Endothelial cell (in vitro differentiated cells): Measurements from ENCODE around the gene AKT3. TPM values are rescaled to one million over a fixed set of nuclear protein-coding genes. Genes with fewer than 3 reads are reported as not detected.

ENCODE experiments used
- DNase-seq: peaks from one replicate; pipeline ENCODE4 v3.0.0; 2021; ENCODE audit warnings: low spot score
- H3K27ac Mint-ChIP-seq: one replicate; pipeline ENCODE4 v1.8.0; 2021; ENCODE audit warnings: mixed read lengths, inconsistent platforms; ENCODE audit not compliant: unreplicated experiment
- H3K27me3 Mint-ChIP-seq: one replicate; pipeline ENCODE4 v1.8.0; 2021; ENCODE audit warnings: mild to moderate bottlenecking, moderate library complexity, mixed read lengths, inconsistent platforms; ENCODE audit not compliant: unreplicated experiment
- H3K36me3 Mint-ChIP-seq: one replicate; pipeline ENCODE4 v1.8.0; 2021; ENCODE audit warnings: mild to moderate bottlenecking, low read depth, mixed read lengths, inconsistent platforms; ENCODE audit not compliant: unreplicated experiment
- H3K4me1 Mint-ChIP-seq: one replicate; pipeline ENCODE4 v1.8.0; 2021; ENCODE audit warnings: mild to moderate bottlenecking, mixed read lengths, inconsistent platforms; ENCODE audit not compliant: unreplicated experiment
- H3K4me3 Mint-ChIP-seq: one replicate; pipeline ENCODE4 v1.8.0; 2021; ENCODE audit warnings: mild to moderate bottlenecking, mixed read lengths, inconsistent platforms; ENCODE audit not compliant: unreplicated experiment
- H3K9me3 Mint-ChIP-seq: one replicate; pipeline ENCODE4 v1.8.0; 2021; ENCODE audit warnings: mixed read lengths, inconsistent platforms; ENCODE audit not compliant: unreplicated experiment
- total RNA-seq: library from RNA; stranded (reverse); fragmentation: NEBNext Ultra II Directional; extraction: Animal tissue kit (Norgen Biotek cat#: 25700); gene quantifications from one replicate; pipeline ENCODE4 v1.2.1, GENCODE V29; 2021; ENCODE audit not compliant: unreplicated experiment
- TF ChIP-seq, protein P1 (sequence below): fragments of 200-600 bp; sonication (generic); IDR thresholded peaks from one replicate; pipeline ENCODE4 v1.5.0; 2021; ENCODE audit warnings: antibody characterized with exemption; ENCODE audit not compliant: unreplicated experiment

Gene AKT3
- total RNA-seq, 1 donor from 2014 or later = 87.3 TPM

DNA sequence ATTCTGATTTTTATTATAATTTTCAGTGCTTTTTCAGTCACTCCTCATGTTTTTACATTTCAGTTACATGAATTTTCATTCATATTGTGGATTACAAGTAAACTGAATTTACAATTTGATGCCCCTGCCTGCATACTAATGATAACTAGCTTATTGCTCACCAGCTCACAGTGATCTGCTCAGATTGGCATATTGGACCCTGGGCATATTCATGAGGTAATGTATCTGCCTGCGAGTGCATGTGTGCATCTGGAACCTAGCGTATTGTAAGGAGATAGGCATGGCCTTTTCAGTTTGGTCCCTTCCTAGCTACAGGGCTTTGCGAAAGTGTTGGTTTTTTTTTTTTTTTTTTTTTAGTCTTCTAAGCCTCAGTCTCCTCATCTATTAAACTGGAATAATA, 380.5 kb downstream of the AKT3 start:
- no peaks in the 10 kb centered on the region for H3K9me3 Mint-ChIP-seq
- no peaks in the 10 kb centered on the region for H3K27me3 Mint-ChIP-seq
- DNase-seq = no peak
- peaks cover 4% of the 10 kb centered on the region for H3K36me3 Mint-ChIP-seq
- no peak overlapping the region for H3K4me3 Mint-ChIP-seq
- TF ChIP-seq, protein P1, sequence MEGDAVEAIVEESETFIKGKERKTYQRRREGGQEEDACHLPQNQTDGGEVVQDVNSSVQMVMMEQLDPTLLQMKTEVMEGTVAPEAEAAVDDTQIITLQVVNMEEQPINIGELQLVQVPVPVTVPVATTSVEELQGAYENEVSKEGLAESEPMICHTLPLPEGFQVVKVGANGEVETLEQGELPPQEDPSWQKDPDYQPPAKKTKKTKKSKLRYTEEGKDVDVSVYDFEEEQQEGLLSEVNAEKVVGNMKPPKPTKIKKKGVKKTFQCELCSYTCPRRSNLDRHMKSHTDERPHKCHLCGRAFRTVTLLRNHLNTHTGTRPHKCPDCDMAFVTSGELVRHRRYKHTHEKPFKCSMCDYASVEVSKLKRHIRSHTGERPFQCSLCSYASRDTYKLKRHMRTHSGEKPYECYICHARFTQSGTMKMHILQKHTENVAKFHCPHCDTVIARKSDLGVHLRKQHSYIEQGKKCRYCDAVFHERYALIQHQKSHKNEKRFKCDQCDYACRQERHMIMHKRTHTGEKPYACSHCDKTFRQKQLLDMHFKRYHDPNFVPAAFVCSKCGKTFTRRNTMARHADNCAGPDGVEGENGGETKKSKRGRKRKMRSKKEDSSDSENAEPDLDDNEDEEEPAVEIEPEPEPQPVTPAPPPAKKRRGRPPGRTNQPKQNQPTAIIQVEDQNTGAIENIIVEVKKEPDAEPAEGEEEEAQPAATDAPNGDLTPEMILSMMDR = no peak
- H3K27ac Mint-ChIP-seq = no peak overlapping the region
- peaks cover 3% of the 10 kb centered on the region for H3K4me1 Mint-ChIP-seq

DNA sequence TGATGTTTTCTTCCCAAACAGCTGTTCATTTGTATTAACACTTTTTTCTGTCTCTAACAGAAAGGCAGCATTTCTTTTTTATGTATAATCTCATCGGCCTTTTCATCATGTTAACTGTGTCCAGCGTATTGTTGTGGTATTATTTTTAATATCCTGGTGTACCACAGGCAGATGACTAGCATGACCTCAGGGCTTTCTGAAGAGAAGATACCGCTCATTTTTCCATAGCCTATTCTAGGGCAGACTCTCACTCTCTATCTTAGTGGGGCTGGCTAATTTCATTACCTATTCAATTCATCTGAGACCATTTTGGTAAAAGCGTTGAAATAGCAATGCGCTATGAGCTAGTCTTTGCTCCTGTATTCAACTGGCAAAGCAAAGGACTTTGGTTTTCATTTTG, 384.3 kb downstream of the AKT3 start:
- TF ChIP-seq, protein P1 = no peak
- Mint-ChIP-seq H3K27ac (no peak overlapping the region), H3K4me1 (peaks cover 3% of the 10 kb centered on the region), H3K27me3 (no peaks in the 10 kb centered on the region), H3K4me3 (no peak overlapping the region), H3K9me3 (no peaks in the 10 kb centered on the region), H3K36me3 (peaks cover 4% of the 10 kb centered on the region)
- no peak for DNase-seq

DNA sequence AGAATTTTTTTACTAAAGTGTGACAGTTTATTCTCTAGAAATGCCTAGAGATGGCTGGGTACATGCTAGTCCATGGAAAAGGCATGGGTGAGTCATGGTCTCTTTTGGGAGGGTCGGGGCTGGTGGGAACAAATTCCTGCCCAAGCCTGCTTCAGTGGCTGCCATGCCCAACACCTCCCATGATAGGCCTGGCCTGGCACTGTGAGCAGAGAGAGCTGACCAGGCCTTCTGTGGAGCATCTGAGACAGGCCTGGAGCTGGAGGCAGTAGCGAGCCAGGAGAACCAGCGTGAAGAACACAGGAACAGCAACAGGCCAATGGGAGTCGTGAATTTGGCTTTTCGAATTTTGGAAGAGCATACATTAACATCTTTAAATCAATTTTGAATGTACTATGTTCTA, 385.0 kb downstream of the AKT3 start:
- Mint-ChIP-seq H3K27ac (no peak overlapping the region), H3K36me3 (peaks cover under 1% of the 10 kb centered on the region), H3K27me3 (no peaks in the 10 kb centered on the region), H3K4me1 (peaks cover 3% of the 10 kb centered on the region), H3K4me3 (no peak overlapping the region), H3K9me3 (no peaks in the 10 kb centered on the region)
- TF ChIP-seq, protein P1 = no peak
- DNase-seq = no peak

DNA sequence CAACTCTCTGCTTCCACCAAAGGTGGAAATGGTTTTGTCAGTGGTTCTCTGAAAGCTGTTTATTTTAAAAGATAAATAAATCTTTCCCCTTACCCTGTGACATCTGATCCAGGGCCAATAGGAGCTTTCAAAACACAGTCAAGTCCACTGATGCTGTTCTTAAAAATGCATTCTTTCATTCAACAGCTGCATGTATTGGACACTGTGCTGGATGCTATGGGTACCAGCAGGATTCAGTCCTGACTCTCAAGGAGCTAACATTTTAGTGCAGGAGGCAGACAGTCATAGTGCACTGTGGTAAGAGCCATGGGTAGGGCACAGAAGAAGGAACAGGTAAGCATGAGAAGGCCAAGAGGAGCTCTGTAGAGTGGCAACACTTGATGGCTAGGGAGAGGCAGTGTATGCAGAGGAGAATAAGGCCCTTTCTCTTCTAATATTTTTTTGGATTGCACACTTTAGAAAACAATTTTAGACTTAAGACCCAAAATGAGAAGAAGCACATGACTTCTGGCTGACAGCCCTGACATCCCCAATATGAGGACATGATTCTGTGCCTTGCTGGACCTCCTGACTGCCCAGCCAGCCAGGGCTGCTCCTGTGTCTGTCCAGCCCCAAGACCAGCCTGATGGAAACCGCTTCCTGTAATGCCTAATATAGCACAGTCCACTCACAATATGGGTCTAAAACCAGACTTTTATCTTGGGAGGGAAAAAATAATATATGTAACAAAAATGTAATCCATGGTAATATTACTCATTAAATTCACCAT, 386.9 kb downstream of the AKT3 start:
- Mint-ChIP-seq H3K27me3 (no peaks in the 10 kb centered on the region), H3K4me3 (no peak overlapping the region), H3K9me3 (no peaks in the 10 kb centered on the region), H3K36me3 (no peaks in the 10 kb centered on the region), H3K4me1 (peaks cover 10% of the 10 kb centered on the region), H3K27ac (no peak overlapping the region)
- DNase-seq = no peak
- TF ChIP-seq, protein P1 = no peak

DNA sequence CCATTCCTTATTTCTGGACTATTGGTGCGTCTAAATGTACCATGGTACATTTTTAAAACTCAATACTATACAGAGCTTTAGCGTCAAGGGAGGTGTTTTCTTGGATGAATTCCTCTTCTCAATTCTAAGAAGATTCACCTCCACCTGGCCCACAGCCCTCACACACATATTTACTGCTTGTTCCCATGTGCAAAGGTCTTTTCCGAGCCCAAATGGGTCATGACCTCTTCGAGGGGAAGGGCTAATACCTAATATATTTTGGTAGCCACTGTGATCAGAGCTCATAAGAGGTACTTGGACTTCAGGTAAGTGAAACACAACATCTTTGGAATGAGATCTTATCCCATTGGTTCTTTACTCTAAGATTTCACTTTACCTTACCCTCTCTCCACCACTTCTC, 388.3 kb downstream of the AKT3 start:
- H3K27me3 Mint-ChIP-seq = no peaks in the 10 kb centered on the region
- no peak overlapping the region for H3K27ac Mint-ChIP-seq
- no peak for DNase-seq
- no peaks in the 10 kb centered on the region for H3K36me3 Mint-ChIP-seq
- no peak overlapping the region for H3K4me3 Mint-ChIP-seq
- TF ChIP-seq, protein P1 = no peak
- H3K9me3 Mint-ChIP-seq = no peaks in the 10 kb centered on the region
- peaks cover 10% of the 10 kb centered on the region for H3K4me1 Mint-ChIP-seq
